ENCODE measurements around the gene TMEM208.

Gene TMEM208

DNA sequence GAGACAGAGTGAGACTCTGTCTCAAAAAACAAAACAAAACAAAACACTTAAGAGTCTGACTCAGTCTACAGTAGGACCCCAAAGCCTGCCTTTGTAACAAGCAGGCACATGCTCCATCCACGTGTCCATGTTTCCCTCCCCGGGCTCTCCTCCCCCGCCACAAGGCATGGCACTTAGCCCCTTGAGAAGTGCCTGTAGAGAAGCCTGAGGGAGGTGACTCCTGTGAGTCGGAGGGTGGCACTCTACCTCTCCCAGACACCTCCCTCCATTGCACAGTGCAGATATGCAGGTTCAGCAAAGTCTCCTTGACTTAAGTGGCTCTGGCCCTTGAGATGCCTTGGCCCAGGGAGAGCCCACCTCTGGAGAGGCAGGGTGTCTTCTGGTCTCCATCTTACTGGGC lies 13.6 kb downstream of the TMEM208 start:
- no peak for DNase-seq
- H3K4me3 ChIP-seq (ENCODE audit: low read depth, low read length) = no peak overlapping the region
- no peak for TF ChIP-seq CTCF (IDR thresholded peaks at IDR 0.05; ENCODE audit: low read depth, low read length)
- H3K27me3 ChIP-seq = no peaks in the 10 kb centered on the region
- peaks cover 8% of the 10 kb centered on the region; the same call in 1 of the 2 replicates for H3K36me3 ChIP-seq
- H3K4me1 ChIP-seq = peaks cover 20% of the 10 kb centered on the region
- H3K9me3 ChIP-seq = no peaks in the 10 kb centered on the region

DNA sequence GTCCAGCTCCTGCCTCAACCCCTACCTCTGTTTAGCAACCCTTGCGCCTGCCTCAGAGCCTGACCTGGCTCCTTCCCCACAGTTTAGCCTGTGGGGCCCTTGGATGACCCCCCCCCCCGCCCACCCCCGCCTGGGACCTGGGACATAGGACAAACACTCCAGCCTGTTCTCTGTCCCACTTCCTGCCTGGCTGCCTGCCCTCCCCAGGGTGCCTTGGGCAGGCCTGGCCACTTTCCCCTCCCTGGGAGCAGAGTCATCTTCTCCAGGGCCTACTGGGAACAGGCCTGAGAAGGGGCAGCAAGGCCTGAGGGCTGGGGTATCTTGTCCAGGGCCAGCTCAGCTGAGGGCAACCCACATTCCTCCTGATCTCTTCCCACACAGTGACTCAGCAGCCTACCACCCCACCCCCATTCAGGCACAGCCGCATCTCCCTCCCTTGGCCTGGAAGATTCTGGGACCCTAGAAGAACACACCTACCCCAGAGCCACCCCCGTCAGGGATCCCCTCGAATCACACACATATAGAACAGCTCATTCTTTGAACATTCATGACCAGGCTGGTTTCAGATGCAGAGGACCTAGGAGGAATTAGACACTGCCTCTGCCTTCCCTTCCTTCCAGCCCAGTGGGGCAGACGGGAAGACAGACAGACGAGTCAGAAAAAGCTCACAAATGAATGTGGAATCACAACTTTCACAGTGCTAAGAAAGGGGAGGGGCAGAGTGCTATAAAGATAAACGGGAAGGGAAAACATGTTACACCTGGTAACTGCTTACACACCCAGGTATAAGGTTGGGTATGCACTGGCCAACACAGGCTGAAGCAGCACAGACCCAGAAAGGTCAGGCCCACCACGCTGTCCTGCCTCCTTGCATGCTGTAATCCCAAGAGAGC lies 14.3 kb downstream of the TMEM208 start:
- Histone ChIP-seq H3K36me3 (peaks cover 6% of the 10 kb centered on the region; the same call in 1 of the 2 replicates), H3K4me3 (ENCODE audit: low read depth, low read length) (no peak overlapping the region), H3K27me3 (no peaks in the 10 kb centered on the region), H3K9me3 (no peaks in the 10 kb centered on the region), H3K4me1 (peaks cover 17% of the 10 kb centered on the region)
- DNase-seq = no peak
- no peak for TF ChIP-seq CTCF (IDR thresholded peaks at IDR 0.05; ENCODE audit: low read depth, low read length)

GRCh38 chr16:67242138-67242730 lies 15.3 kb downstream of the TMEM208 start:
- Histone ChIP-seq H3K9me3 (no peaks in the 10 kb centered on the region), H3K4me3 (ENCODE audit: low read depth, low read length) (no peak overlapping the region), H3K4me1 (peaks cover 16% of the 10 kb centered on the region), H3K36me3 (peaks cover under 1% of the 10 kb centered on the region; the same call in 1 of the 2 replicates), H3K27me3 (no peaks in the 10 kb centered on the region)
- TF ChIP-seq CTCF (IDR thresholded peaks at IDR 0.05; ENCODE audit: low read depth, low read length) = no peak
- no peak for DNase-seq

DNA sequence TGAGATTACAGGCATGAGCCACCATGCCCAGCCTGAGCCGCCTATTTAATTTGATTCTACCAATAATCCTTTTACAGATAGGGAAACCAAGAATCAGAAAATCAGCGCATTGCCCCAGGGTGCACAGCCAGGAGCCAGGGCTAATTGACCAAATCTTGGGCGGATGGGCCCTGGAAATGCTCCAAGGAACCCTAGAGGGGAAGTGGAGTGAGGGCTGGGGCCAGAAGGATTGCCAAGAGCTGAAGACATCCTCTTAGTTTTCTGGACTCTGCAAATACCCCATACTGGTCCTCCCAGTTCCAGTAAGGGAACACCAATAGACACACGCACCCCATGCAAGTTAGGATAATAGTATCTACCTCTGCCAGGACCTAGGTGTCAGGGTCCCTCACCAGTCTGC lies 16.6 kb downstream of the TMEM208 start:
- Histone ChIP-seq H3K36me3 (no peaks in the 10 kb centered on the region), H3K4me1 (peaks cover 21% of the 10 kb centered on the region), H3K27me3 (peaks cover 1% of the 10 kb centered on the region), H3K4me3 (ENCODE audit: low read depth, low read length) (no peak overlapping the region), H3K9me3 (no peaks in the 10 kb centered on the region)
- TF ChIP-seq CTCF (IDR thresholded peaks at IDR 0.05; ENCODE audit: low read depth, low read length) = no peak
- DNase-seq = peak; percentile 61

GRCh38 chr16:67244387-67245185 lies 17.7 kb downstream of the TMEM208 start:
- H3K36me3 ChIP-seq = no peaks in the 10 kb centered on the region
- no peaks in the 10 kb centered on the region for H3K9me3 ChIP-seq
- no peak overlapping the region for H3K4me3 ChIP-seq (ENCODE audit: low read depth, low read length)
- H3K4me1 ChIP-seq = peaks cover 21% of the 10 kb centered on the region
- peaks cover 12% of the 10 kb centered on the region for H3K27me3 ChIP-seq
- peak; percentile 46 for DNase-seq
- no peak for TF ChIP-seq CTCF (IDR thresholded peaks at IDR 0.05; ENCODE audit: low read depth, low read length)

Measured in BE2C (cell line).